Right atrium auricular region (tissue), 2 donors: ENCODE data around the gene EIF4A3. TPM values are rescaled to one million over a fixed set of nuclear protein-coding genes. Genes with fewer than 3 reads are reported as not detected.
A peak's percentile ranks its signal among the peaks of the same experiment; 100 is the strongest.

Source experiments
- DNase-seq: peaks from one replicate; pipeline ENCODE4 v3.0.0-alpha.2; 2019; ENCODE audit warnings: low spot score
- H3K27ac ChIP-seq, 2 donors: fragments of 200-600 bp; sonication (generic); 1 replicate in 1 of 2; 2 replicates in 1 of 2; pipeline ENCODE4 v1.5.1; 2016 to 2019
- H3K27me3 ChIP-seq, 2 donors: fragments of 200-600 bp; sonication (generic); one replicate each; pipeline versions ENCODE4 v1.5.1 to v1.6.0; 2017 to 2019
- H3K36me3 ChIP-seq: fragments of 200-600 bp; sonication (generic); one replicate; pipeline ENCODE4 v1.5.1; 2016
- H3K4me1 ChIP-seq, 2 donors: fragments of 200-600 bp; sonication (generic); one replicate each; pipeline versions ENCODE4 v1.5.1 to v1.6.0; 2017 to 2019
- H3K4me3 ChIP-seq, 2 donors: fragments of 200-600 bp; sonication (generic); 1 replicate in 1 of 2; 2 replicates in 1 of 2; pipeline ENCODE4 v1.5.1; 2017 to 2019; ENCODE audit warnings: mild to moderate bottlenecking in 1 of 2, moderate library complexity in 1 of 2
- H3K9me3 ChIP-seq, 2 donors: fragments of 200-600 bp; sonication (generic); one replicate each; pipeline ENCODE4 v1.5.1; 2019
- CTCF ChIP-seq, 2 donors: fragments of 200-600 bp; sonication (generic); IDR thresholded peaks; one replicate each; pipeline ENCODE4 v1.5.1; 2019; ENCODE audit warnings: antibody characterized with exemption in 2 of 2
- total RNA-seq, 2 donors: library from RNA; depleted of rRNA; stranded (reverse); fragments of >200 nt; gene quantifications; one replicate each; pipeline ENCODE4 v1.1.0, GENCODE V29; 2016

The EIF4A3 gene
- total RNA-seq: 10 to 100 TPM; 24.6 to 31.0 TPM

- H3K36me3 ChIP-seq: peaks cover 20% of the 10 kb centered on the region
- H3K27ac ChIP-seq: peak within 1 kb of the TSS; percentile 98
- peaks cover 0 to 25% of the 10 kb centered on the region in 2 donors for H3K4me1 ChIP-seq
- peak; percentile 99 for DNase-seq
- H3K9me3 ChIP-seq: no peaks in the 10 kb centered on the region
- TF ChIP-seq CTCF (IDR thresholded peaks at IDR 0.05): peak in 1 of 2 donors; percentile 23
- H3K4me3 ChIP-seq: peak within 1 kb of the TSS; percentile 93 to 99
- no peaks in the 10 kb centered on the region for H3K27me3 ChIP-seq
These were observed at the start of gene EIF4A3 for GRCh38 chr17:80147035-80147822. Gene EIF4A3, minus strand, starts transcription at chr17:80147128. Its CDS starts 167 bp downstream, at chr17:80146961.

GRCh38 chr17:80196652-80197051 lies 49.7 kb upstream of the EIF4A3 start:
- Histone ChIP-seq H3K4me3 (no peak overlapping the region), H3K27ac (no peak overlapping the region), H3K9me3 (no peaks in the 10 kb centered on the region), H3K36me3 (no peaks in the 10 kb centered on the region), H3K27me3 (no peaks in the 10 kb centered on the region), H3K4me1 (peaks cover 0 to 8% of the 10 kb centered on the region in 2 donors)
- TF ChIP-seq CTCF (IDR thresholded peaks at IDR 0.05): no peak
- DNase-seq: no peak

- Histone ChIP-seq H3K27me3 (no peaks in the 10 kb centered on the region), H3K9me3 (no peaks in the 10 kb centered on the region), H3K27ac (no peak overlapping the region), H3K4me3 (no peak overlapping the region), H3K4me1 (peaks cover 0 to 14% of the 10 kb centered on the region in 2 donors), H3K36me3 (no peaks in the 10 kb centered on the region)
- DNase-seq: no peak
- TF ChIP-seq CTCF (IDR thresholded peaks at IDR 0.05): peak; percentile 77 to 83
These were observed 49.0 kb upstream of the EIF4A3 start for GRCh38 chr17:80195671-80196529.

- no peak for DNase-seq
- no peaks in the 10 kb centered on the region for H3K27me3 ChIP-seq
- TF ChIP-seq CTCF (IDR thresholded peaks at IDR 0.05): no peak
These were observed 48.2 kb upstream of the EIF4A3 start for GRCh38 chr17:80195141-80195540.

GRCh38 chr17:80191865-80192661 lies 45.1 kb upstream of the EIF4A3 start:
- H3K9me3 ChIP-seq: no peaks in the 10 kb centered on the region
- no peaks in the 10 kb centered on the region for H3K36me3 ChIP-seq
- peaks cover 0 to 22% of the 10 kb centered on the region in 2 donors for H3K4me1 ChIP-seq
- no peak for TF ChIP-seq CTCF (IDR thresholded peaks at IDR 0.05)
- peak; percentile 59 for DNase-seq
- no peaks in the 10 kb centered on the region for H3K27me3 ChIP-seq
- H3K4me3 ChIP-seq: no peak overlapping the region
- H3K27ac ChIP-seq: no peak overlapping the region

More at GRCh38 chr17:80195141-80195540, 48.2 kb upstream of the EIF4A3 start:
- Histone ChIP-seq H3K4me3 (no peak overlapping the region), H3K4me1 (peaks cover 0 to 14% of the 10 kb centered on the region in 2 donors), H3K27ac (no peak overlapping the region), H3K9me3 (no peaks in the 10 kb centered on the region), H3K36me3 (no peaks in the 10 kb centered on the region)
